Testis (tissue), 2 donors: ENCODE data around the gene OSM.

Experiments
- POLR2A ChIP-seq: fragments of 450-650 bp; IDR thresholded peaks from one replicate; pipeline ENCODE4 v1.6.1; 2017; ENCODE audit warnings: antibody characterized with exemption, mild to moderate bottlenecking, moderate library complexity
- TF ChIP-seq, protein P1 (sequence below), 3 experiments: fragments of 450-650 bp in 2 of 3; fragments of 200-600 bp in 1 of 3; sonication (generic) in 1 of 3; IDR thresholded peaks; one replicate each; pipeline ENCODE4 v1.5.1; 2016 to 2019; ENCODE audit warnings: antibody characterized with exemption in 3 of 3, mild to moderate bottlenecking in 2 of 3, moderate library complexity in 1 of 3

DNA sequence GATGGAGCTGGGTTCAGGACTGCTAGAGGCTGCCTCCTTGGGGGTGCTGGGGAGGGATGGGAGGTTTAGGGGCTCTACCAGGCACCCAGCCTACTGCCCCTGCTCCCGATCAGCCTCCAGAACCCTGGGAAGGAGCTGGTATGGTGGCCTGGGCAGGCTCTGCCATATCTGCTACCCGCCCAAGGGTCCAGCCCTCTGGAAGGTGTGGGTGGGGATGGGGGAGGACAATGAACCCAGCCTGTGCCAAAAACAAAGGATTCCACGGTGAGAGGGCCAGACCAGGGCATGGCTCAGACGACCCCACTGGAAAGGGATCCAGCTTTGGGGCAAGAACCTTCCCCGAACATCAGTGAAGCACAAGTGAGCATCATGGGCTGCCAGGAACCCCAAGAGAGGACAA, 19.7 kb upstream of the OSM start:
- TF ChIP-seq, protein P1, sequence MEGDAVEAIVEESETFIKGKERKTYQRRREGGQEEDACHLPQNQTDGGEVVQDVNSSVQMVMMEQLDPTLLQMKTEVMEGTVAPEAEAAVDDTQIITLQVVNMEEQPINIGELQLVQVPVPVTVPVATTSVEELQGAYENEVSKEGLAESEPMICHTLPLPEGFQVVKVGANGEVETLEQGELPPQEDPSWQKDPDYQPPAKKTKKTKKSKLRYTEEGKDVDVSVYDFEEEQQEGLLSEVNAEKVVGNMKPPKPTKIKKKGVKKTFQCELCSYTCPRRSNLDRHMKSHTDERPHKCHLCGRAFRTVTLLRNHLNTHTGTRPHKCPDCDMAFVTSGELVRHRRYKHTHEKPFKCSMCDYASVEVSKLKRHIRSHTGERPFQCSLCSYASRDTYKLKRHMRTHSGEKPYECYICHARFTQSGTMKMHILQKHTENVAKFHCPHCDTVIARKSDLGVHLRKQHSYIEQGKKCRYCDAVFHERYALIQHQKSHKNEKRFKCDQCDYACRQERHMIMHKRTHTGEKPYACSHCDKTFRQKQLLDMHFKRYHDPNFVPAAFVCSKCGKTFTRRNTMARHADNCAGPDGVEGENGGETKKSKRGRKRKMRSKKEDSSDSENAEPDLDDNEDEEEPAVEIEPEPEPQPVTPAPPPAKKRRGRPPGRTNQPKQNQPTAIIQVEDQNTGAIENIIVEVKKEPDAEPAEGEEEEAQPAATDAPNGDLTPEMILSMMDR (IDR thresholded peaks at IDR 0.05), result no peak
- no peak for TF ChIP-seq POLR2A
